Measurements from ENCODE around the gene ODF2. TPM values are rescaled to one million over a fixed set of nuclear protein-coding genes. Genes with fewer than 3 reads are reported as not detected.

The ODF2 gene
- total and polyA plus RNA-seq, 12 donors, result 10.9 to 19.7 (median 14.8) TPM

DNA sequence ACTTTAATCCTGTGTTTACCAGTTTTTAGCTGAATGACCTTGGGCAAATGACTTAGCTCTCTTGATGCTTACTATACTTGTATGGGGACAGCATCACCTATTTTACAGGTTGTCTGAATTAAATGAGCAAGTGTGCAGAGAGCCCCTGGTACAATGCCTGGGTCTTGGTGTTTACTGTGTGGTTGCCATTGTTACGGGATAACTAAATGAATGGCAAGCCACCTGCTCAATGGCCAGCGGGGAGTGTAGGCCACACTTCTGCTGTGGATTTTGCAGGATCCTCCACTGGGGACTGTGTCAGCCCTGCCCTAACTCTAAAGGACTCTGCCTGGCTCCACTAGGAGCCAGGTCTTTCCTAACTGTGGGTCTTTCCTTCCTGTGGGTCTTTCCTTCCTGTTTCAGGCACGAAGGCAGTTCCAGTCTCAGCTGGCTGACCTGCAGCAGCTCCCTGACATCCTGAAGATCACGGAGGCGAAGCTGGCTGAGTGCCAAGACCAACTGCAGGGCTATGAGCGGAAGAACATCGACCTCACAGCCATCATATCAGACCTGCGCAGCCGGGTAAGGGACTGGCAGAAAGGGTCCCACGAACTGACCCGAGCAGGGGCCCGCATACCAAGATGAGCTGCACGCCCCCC, 38.4 kb downstream of the ODF2 start:
- DNase-seq, result peak; percentile 64 to 68
- peak; percentile 48 to 73 (median 60) for ATAC-seq
- Histone ChIP-seq H3K27me3 (no peaks in the 10 kb centered on the region), H3K4me3 (no peak overlapping the region), H3K27ac (peak overlapping the region in 6 of 10 donors; percentile 10 to 46 (median 40)), H3K4me1 (peaks cover 0 to 20% (median 12%) of the 10 kb centered on the region in 9 donors), H3K9me3 (no peaks in the 10 kb centered on the region), H3K36me3 (peaks cover 0 to 97% (median 29%) of the 10 kb centered on the region in 9 donors)
- WGBS, 2 donors, result 25 to 36% methylated on average over 13 of the region's 13 CpGs
- TF ChIP-seq CTCF (IDR thresholded peaks at IDR 0.05), result no peak
- intact Hi-C loops (cut with DNase I), result no loop called here

GRCh38 chr9:128494746-128495129, 38.9 kb downstream of the ODF2 start:
- WGBS, 2 donors, result 41 to 55% methylated on average over 5 of the region's 5 CpGs
- no peak for DNase-seq
- TF ChIP-seq CTCF (IDR thresholded peaks at IDR 0.05), result no peak
- peak in 4 of 8 donors; percentile 27 to 57 (median 38) for ATAC-seq
- Histone ChIP-seq H3K36me3 (peaks cover 0 to 97% (median 25%) of the 10 kb centered on the region in 9 donors), H3K4me1 (peaks cover 0 to 20% (median 12%) of the 10 kb centered on the region in 9 donors), H3K27me3 (no peaks in the 10 kb centered on the region), H3K27ac (peak overlapping the region in 3 of 10 donors; percentile 39 to 46 (median 43)), H3K4me3 (no peak overlapping the region), H3K9me3 (no peaks in the 10 kb centered on the region)
- intact Hi-C loops (cut with DNase I), result loop anchor here in 1 of 10 donors (5.0 kb wide), 1 partner anchor 972 kb away; no protein-coding TSS in a partner anchor

DNA sequence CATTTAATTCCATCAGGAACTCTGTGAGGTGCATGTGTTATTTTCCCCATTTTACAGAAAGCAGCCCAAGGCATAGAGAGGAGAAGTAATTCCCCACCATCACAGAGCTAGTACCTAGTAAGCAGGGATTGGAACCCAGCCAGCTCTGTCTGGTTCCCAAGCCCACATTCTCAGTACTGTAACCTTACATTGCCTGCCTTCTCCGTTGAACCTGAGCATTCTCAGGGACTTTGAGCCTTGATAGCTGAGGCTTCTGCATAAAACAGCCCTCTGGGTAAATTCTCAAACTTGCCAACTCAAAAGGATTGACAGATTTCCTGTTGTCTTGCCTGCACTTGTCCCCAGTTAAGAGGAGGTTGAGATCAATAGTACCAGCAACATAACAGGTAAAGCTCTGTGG, 39.5 kb downstream of the ODF2 start:
- no peaks in the 10 kb centered on the region for H3K27me3 ChIP-seq
- no peak for DNase-seq
- H3K4me1 ChIP-seq, result peaks cover 0 to 20% (median 12%) of the 10 kb centered on the region in 9 donors
- TF ChIP-seq CTCF (IDR thresholded peaks at IDR 0.05), result no peak
- H3K4me3 ChIP-seq, result no peak overlapping the region
- peaks cover 0 to 97% (median 23%) of the 10 kb centered on the region in 9 donors for H3K36me3 ChIP-seq
- no peaks in the 10 kb centered on the region for H3K9me3 ChIP-seq
- intact Hi-C loops (cut with DNase I), result loop anchor here in 1 of 10 donors (5.0 kb wide), 1 partner anchor 973 kb away; no protein-coding TSS in a partner anchor
- no peak for ATAC-seq
- no peak overlapping the region for H3K27ac ChIP-seq
- WGBS, 2 donors, result 59 to 67% methylated on average over 1 of the region's 1 CpG

GRCh38 chr9:128495804-128496417, 40.1 kb downstream of the ODF2 start:
- intact Hi-C loops (cut with DNase I), result loop anchor here in 1 of 10 donors (5.0 kb wide), 1 partner anchor 974 kb away; no protein-coding TSS in a partner anchor
- Histone ChIP-seq H3K9me3 (no peaks in the 10 kb centered on the region), H3K27ac (no peak overlapping the region), H3K36me3 (peaks cover 0 to 96% (median 23%) of the 10 kb centered on the region in 9 donors), H3K27me3 (no peaks in the 10 kb centered on the region), H3K4me3 (no peak overlapping the region), H3K4me1 (peaks cover 0 to 20% (median 12%) of the 10 kb centered on the region in 9 donors)
- TF ChIP-seq CTCF (IDR thresholded peaks at IDR 0.05), result no peak
- ATAC-seq, result no peak
- no peak for DNase-seq
- 81 to 85% methylated on average over 6 of the region's 6 CpGs for WGBS, 2 donors
